Activated effector memory CD4-positive, alpha-beta T cell treated with anti-CD3 and anti-CD28 coated beads, Interleukin-2, amount 50 U/mL, for 16 hours (primary cell): ENCODE data around the gene EHF.

Experiments
- DNase-seq: peaks from one replicate; pipeline ENCODE4 v3.0.0-alpha.2; 2020

EHF gene

DNA sequence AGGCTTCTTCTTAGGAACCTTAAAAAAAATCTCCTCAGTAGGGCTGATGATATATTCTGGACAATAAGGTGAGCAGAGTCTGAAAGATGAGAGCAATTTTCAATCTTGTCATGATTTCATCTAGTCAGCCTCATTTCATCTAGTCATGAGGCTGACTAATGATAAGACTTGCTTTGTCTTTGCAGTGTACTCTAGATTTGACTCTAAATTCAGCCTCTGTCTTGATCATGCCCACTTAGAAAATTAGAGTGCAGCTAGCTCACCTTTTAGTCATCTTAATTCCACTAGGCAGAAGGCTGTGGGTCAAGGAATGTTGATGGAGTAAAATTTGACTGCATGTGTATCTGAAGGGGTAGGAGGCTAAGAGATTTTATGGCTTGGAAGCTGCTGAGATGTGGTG lies 5.5 kb downstream of the EHF start:
- no peak for DNase-seq

- no peak for DNase-seq
Observed at GRCh38 chr11:34627197-34627596, 6.3 kb downstream of the EHF start.

DNA sequence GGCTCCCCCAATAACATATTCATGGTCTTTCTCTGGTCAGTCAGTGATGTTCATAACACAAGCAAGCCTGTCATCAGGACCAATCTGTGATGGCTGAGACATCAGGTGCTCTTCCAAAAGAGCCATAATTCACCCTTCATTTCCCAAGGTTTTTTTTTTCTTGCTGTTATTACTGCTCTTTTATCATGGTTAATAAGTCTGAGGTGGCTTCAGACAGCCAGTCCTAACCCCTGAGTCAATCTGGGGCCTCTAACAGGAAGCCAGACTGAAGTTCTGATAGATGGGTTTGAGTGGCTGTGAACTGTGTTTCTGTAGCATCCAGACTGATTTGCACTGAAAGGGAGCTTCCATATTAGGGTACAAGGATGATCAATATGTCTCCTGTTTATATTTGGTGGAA lies 8.8 kb downstream of the EHF start:
- DNase-seq, result no peak

GRCh38 chr11:34630544-34630943 lies 9.7 kb downstream of the EHF start:
- DNase-seq, result no peak

DNA sequence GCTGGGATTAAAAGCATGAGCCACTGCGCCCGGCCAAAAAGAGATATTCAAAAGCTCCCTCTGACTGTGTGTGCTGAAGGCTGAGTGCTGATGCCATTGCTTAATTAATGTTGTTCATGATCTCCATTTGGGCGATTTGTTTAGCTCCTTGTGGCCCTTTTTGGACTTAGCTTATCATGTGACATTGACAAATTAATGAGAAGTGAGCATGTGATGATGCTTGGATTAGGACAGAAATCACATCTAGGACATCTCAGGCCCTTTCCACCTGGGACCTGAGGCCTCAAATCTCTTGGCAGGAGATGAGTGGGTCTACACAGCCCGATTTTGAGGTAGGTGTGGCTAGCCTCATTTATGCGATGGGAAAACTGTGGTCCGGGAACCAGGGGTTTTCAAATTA lies 10.4 kb downstream of the EHF start:
- no peak for DNase-seq

- DNase-seq, result no peak
Observed at GRCh38 chr11:34631737-34632104, 10.8 kb downstream of the EHF start.

GRCh38 chr11:34632105-34632791 lies 11.4 kb downstream of the EHF start:
- DNase-seq, result no peak

DNA sequence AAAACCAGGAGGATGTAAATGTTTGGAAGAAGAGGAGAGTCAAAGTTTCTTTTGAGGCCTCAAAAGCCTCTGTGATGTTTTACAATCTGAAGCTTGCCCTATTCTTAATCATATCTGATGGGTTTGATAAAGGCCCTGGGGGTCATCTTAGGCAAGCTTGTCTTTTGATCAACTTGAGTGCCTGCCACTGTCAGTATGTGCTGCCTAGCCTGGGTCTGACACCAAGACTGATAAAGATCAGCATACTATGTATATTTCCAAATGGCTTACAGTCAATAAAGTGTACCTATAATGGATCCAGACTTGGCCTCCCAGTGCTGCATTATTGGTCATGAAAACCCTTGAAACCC lies 12.7 kb downstream of the EHF start:
- no peak for DNase-seq

DNA sequence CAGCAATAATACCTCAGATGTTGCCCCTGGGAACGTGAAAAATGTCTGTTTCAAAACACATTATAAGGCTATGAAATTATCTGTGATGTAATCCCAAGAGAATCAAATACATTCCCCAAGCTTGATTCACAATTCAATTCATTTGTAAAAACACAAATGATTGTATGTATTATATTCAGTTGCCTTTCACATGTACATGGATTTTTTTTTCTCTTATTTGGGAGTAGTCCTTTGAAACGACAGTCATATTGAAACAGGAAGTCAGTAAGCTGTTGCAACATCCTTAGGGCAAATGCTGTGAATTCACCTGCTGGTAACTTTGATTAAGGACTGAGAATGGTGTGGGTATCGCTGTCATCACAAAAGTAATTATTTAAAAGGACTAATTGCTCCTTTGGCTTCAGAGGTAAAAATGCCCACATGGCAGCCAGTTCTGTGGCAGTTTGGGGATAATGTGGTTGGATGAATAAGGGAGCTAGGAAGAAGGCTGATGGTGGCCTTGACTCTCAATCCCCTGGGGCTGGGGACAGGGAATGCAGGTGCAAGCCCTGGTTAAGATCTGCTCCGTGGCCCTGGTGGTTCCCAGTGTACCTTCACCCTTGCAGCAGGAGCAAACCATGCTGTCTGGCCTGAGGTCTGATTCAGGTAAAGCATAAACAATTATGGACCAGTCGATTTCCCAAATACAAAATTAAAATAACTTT lies 13.2 kb downstream of the EHF start:
- no peak for DNase-seq

DNA sequence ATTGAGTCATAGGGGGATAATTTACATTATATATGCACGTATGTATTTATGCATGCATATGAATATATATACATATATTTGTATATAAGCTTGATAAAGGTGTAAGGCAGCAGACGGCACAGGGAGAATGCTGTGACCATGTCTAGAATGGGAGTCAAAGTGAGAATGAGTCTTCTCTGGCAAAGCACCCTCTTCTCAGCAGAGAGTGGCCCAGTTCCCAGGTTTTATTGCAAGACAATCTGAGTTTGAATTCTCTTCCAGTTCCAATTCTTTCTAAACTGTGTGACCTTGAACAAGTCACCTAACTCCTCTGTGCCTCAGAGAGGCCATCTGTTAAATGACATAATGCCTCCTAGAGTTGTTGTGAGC lies 13.8 kb downstream of the EHF start:
- DNase-seq, result no peak

GRCh38 chr11:34636127-34636526 lies 15.2 kb downstream of the EHF start:
- no peak for DNase-seq

- DNase-seq, result no peak
Observed at GRCh38 chr11:34637303-34637702, 16.4 kb downstream of the EHF start.

DNA sequence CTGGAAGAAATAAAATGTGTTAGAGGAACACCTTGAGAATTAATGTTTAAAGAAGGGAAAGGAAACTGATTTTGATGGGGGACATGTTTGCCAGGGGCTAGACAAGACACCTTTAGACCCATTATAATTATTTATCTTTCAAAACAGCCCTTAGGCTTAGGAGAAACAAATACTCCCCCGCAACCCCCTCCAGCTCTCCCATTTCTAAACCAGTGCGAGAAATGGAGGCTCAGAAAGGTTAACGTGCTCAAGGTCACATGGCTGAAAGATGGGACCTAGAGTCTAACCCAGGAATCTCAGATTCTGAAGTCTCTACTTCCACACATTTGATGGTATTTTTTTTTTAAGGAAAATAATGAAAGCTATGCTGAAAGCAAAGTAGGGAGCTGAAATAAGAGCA lies 18.0 kb downstream of the EHF start:
- DNase-seq, result no peak

DNA sequence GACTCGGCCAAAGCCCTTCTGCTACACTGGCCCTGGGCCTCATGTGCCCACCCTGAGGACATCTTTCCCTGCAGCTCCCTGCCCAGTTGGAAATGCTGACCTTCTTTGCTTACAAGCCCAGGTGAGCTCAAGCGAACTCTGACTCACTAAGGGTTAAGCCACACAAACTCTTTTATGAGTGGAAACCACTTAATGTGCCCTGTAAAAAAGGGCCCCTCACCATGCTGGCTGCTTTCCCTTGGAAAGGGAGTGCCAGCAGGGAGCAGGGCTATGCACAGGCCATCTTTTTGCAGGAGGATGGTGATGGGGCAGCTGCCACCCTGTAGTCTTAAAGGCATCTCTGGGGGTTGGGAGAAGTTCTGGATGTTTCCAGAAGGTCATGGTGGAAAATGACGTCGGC lies 18.7 kb downstream of the EHF start:
- DNase-seq, result no peak

- no peak for DNase-seq
Observed at GRCh38 chr11:34640050-34640923, 19.4 kb downstream of the EHF start.

DNA sequence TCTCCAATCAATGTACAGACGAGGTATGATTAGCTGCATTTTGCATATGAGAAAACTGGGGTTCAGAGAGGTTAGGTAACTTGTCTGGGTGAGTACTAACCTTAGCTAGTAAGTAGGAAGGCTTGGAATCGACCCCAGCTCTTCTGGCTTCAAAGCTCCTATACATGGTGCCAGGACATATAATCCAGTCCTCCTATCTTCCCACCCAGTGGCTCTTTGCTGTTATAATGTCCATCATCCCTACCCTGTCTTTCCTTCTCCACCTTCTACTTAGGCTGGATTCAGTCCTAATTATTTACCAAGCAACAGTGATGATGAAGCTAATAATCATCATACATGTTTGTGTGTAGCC lies 20.0 kb downstream of the EHF start:
- no peak for DNase-seq

DNA sequence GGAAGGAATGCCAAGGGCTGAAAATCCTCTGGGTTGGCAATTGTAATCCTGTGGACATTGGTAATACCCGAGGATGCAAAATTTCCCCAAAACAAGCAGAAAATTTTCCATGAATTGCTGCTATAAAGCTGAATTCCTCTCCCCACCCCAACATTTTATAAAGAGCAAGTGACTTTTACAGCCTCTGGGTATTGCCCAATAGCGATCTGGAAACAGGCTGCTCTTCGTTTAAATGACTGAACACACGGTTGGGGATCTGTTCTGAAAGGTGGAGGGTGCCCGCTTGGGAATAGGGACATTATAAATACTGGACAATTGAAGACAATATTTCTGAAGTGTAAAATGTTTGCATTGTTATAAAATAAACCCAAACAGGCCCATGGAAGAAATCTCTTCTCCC lies 20.6 kb downstream of the EHF start:
- no peak for DNase-seq

DNA sequence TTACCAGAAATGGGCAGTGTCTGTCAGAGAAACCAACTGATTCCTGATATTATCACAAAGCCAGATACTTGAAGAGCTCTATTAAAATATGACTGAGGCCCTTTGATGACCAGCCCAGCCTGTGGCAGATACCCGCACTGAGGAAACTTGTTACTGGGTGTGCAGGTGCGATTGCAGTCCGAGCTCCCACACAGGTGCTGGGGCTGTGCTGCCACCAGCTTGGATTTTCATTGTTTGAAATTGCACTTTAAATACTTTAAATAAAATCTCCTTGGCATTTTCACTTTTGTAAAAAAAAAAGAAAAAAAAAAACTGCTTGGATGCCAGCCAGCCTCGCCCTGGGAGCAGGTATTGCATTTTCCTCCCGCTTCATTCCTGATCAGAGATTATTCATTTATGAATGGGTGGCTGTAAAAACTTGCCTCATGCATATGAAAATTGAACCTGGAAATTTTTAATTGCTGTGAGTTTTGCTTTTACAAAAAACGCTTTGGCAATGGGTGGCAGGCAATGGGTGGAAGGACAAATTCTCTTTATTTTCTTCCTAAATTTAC lies 21.2 kb downstream of the EHF start:
- no peak for DNase-seq

DNA sequence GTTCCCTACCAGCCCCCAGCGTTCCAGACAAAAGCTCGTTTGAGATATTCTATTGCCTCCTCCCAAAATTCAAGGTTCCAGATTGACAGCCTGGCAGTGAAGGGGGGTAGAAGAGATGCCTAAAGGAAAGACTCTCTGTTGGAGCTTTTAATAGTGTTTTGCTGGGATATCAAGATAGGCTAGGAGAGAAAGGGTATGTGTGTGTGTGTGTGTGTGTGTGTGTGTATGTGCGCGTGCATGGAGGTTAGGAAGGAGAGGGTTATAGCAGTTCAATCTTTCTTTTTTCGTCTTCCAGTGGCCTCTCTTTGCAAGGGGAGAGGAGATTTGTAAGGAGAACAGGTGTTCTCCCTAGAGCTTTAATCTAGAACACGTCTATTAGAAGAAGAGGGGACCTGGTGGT lies 22.0 kb downstream of the EHF start:
- DNase-seq, result no peak

GRCh38 chr11:34643311-34643710 lies 22.4 kb downstream of the EHF start:
- no peak for DNase-seq

- DNase-seq, result no peak
Observed at GRCh38 chr11:34643846-34644245, 23.0 kb downstream of the EHF start.

GRCh38 chr11:34644669-34645406 lies 23.9 kb downstream of the EHF start:
- DNase-seq, result no peak

DNA sequence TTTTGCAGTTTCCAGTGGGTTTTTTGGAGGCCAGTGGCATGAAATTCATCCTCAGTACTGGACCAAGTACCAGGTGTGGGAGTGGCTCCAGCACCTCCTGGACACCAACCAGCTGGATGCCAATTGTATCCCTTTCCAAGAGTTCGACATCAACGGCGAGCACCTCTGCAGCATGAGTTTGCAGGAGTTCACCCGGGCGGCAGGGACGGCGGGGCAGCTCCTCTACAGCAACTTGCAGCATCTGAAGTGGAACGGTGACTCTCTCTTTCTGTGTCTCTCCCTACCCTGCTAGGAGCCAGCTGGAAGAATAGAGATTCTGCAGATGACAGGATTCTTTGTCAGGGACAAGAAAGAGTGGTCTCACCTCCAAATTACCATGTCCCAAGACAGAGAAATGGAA lies 25.5 kb downstream of the EHF start:
- no peak for DNase-seq
